Measurements from ENCODE around the gene OSER1.
"Not testable (repeated sequence)": the region's sequence is repeated elsewhere in the genome, so short reads cannot be mapped to it uniquely, and the experiment has no call there.

The OSER1 gene

DNA sequence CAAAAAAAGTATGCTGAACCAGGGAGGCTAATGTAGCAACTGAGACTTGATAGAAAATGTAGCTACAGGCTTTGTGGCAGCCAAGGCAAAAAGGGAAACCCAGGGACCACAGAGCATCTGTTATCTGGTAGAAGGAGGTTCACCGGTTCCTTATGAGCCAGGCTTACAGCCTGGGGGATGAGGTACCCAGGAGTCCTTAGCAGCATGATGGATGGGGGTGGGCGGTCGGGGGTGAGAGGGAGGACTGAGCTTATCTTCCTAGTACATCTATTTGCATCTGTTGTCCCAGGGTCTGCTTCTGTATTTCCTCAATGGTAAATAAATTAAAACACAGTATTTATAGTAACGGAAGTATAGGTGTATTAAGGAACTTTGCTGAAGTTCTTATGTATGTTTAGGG, 35.4 kb upstream of the OSER1 start:
- 40 to 94% methylated on average over 1 to 2 of the region's 4 CpGs for WGBS, 2 experiments (ENCODE audit: insufficient coverage in 2 of 2)
- Histone ChIP-seq H3K4me1 (ENCODE audit: control insufficient read depth, insufficient read depth, low read length, poor library complexity, severe bottlenecking) (peaks cover 3% of the 10 kb centered on the region), H3K36me3 (ENCODE audit: control insufficient read depth, insufficient read depth, low read length) (no peaks in the 10 kb centered on the region), H3K4me3 (ENCODE audit: extremely low read depth, insufficient read depth, low read length, poor library complexity, severe bottlenecking) (no peak overlapping the region), H3K27ac (ENCODE audit: low read depth, low read length, severe bottlenecking) (no peak overlapping the region), H3K9me3 (ENCODE audit: control insufficient read depth, low read length) (no peaks in the 10 kb centered on the region)

DNA sequence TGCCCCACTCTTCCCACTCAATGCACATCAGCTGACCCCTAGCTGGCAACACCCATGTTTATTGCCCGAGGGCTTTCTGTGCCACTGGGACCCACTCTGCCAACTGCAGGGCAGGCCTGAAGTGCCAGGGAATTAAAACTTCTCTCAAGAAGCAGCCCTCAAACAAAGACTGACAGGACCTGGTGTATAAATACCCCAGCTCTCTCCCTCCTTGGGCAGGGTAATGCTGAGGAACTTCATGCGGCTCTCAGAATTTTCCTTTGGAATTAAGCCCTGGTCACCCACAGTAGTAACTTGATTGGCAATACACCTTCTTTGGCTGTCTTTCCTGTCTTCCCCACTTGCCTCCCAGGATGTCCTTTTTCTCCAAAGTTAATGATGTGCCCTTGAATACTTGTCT, 31.2 kb upstream of the OSER1 start:
- Histone ChIP-seq H3K36me3 (ENCODE audit: control insufficient read depth, insufficient read depth, low read length) (no peaks in the 10 kb centered on the region), H3K9me3 (ENCODE audit: control insufficient read depth, low read length) (no peaks in the 10 kb centered on the region), H3K4me1 (ENCODE audit: control insufficient read depth, insufficient read depth, low read length, poor library complexity, severe bottlenecking) (no peaks in the 10 kb centered on the region), H3K4me3 (ENCODE audit: extremely low read depth, insufficient read depth, low read length, poor library complexity, severe bottlenecking) (no peak overlapping the region), H3K27ac (ENCODE audit: low read depth, low read length, severe bottlenecking) (no peak overlapping the region)
- 96 to 100% methylated on average over 2 of the region's 2 CpGs for WGBS, 2 experiments (ENCODE audit: insufficient coverage in 2 of 2)

DNA sequence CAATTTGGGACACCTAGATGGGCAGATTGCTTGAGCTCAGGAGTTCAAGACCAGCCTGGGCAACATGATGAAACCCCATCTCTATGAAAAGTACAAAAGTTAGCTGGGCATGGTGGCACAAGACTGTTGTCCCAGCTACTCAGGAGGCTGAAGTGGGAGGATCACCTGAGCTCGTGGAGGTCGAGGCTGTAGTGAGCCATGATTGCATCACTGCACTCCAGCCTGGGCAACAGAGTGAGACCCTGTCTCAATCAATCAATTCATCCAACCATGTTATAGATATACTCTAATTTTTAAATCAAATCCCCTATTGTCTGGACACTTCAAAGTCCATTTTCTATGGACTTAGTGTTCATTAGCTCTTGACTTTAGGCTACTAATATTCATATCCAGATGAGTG, 26.3 kb upstream of the OSER1 start:
- H3K4me1 ChIP-seq (ENCODE audit: control insufficient read depth, insufficient read depth, low read length, poor library complexity, severe bottlenecking); H3K4me3 ChIP-seq (ENCODE audit: extremely low read depth, insufficient read depth, low read length, poor library complexity, severe bottlenecking); H3K27ac ChIP-seq (ENCODE audit: low read depth, low read length, severe bottlenecking); H3K36me3 ChIP-seq (ENCODE audit: control insufficient read depth, insufficient read depth, low read length); H3K9me3 ChIP-seq (ENCODE audit: control insufficient read depth, low read length): not testable (repeated sequence)
- WGBS, 2 experiments (ENCODE audit: insufficient coverage in 2 of 2): 61 to 89% methylated on average over 2 of the region's 2 CpGs

DNA sequence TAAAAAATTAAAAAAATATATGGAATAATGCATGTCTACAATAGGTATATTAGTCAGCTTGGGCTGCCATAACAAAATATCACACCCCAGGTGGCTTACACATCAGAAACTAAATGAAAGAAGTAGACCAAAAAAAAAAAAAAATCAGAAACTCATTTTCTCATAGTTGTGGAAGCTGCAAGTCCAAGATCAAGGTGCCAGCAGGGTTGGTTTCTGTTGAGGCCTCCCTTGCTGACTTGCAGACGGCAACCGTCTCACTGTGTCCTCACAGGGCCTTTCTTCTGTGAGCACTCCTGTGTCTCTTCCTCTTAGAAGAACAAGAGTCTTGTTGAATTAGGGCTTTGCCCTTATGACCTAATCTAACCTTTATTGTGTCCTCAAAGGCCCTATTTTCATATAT, 25.1 kb upstream of the OSER1 start:
- H3K4me3 ChIP-seq (ENCODE audit: extremely low read depth, insufficient read depth, low read length, poor library complexity, severe bottlenecking): no peak overlapping the region
- H3K36me3 ChIP-seq (ENCODE audit: control insufficient read depth, insufficient read depth, low read length): no peaks in the 10 kb centered on the region
- H3K27ac ChIP-seq (ENCODE audit: low read depth, low read length, severe bottlenecking): no peak overlapping the region
- 100% methylated on average over 2 of the region's 2 CpGs for WGBS, 2 experiments (ENCODE audit: insufficient coverage in 2 of 2)
- H3K9me3 ChIP-seq (ENCODE audit: control insufficient read depth, low read length): no peaks in the 10 kb centered on the region
- H3K4me1 ChIP-seq (ENCODE audit: control insufficient read depth, insufficient read depth, low read length, poor library complexity, severe bottlenecking): peaks cover 3% of the 10 kb centered on the region

DNA sequence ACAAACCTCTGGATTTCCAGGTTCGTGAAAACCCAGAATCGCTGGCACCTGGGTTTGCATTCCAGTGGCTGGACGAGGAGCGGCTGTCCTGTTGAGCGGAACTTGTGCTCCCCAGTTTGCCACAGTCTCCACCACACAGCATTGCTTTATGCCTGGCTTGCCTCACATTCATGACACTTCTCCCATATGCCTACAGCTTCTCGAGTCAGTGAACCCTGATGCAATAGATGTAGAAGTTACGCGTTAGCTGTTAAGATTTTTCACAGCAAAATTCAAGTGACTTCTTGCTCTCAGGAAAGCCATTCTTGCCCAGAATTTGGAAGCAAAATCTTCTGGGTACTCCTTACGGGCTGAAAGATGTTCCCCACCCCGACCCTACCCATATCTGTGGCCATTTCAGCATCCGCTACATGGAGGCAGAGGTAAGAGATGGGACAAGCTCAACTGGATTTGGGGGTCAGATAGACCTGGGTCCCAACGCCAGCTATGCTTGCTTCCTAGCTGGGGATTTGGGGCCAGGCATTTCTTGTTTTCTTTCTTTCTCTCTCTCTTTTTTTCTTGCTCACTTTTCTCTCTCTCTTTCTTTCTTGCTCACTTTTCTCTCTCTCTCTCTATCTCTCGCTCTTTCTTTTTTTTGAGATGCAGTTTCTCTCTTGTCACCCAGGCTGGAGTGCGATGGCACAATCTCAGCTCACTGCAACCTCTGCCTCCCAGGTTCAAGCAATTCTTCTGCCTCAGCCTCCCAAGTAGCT, 24.2 kb upstream of the OSER1 start:
- H3K9me3 ChIP-seq (ENCODE audit: control insufficient read depth, low read length): no peaks in the 10 kb centered on the region
- WGBS, 2 experiments (ENCODE audit: insufficient coverage in 2 of 2): 92 to 93% methylated on average over 11 to 14 of the region's 14 CpGs
- H3K27ac ChIP-seq (ENCODE audit: low read depth, low read length, severe bottlenecking): peak overlapping the region; percentile 59

DNA sequence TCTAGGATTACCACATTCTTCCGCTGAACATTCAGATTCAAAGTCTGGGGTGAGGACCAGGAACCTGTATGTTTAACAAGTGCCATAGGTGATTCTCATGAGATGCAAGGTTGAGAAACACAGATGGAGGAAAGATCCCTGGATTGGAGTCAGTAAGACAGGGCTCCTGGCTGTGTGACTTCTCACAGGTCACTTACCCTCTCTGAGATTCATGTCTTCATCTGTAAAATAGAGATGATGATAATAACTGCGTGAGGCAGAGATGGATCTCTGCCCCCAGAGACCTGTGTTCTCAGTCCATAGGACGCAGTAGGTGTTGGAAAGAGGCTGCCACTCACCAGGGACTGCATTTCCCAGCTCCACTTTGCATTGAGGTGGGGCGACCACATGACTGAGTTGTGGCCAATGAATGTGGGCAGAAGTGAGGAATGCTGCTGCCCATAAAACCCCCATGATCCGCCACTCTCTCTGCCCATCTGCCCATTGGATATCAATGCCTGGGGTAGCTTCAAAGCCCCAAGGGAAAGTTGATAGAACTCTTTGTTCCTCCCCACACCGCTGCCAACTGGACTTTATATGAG, 23.0 kb upstream of the OSER1 start:
- H3K36me3 ChIP-seq (ENCODE audit: control insufficient read depth, insufficient read depth, low read length): no peaks in the 10 kb centered on the region
- H3K4me3 ChIP-seq (ENCODE audit: extremely low read depth, insufficient read depth, low read length, poor library complexity, severe bottlenecking): no peak overlapping the region
- no peaks in the 10 kb centered on the region for H3K9me3 ChIP-seq (ENCODE audit: control insufficient read depth, low read length)
- H3K27ac ChIP-seq (ENCODE audit: low read depth, low read length, severe bottlenecking): no peak overlapping the region
- 86 to 94% methylated on average over 3 of the region's 6 CpGs for WGBS, 2 experiments (ENCODE audit: insufficient coverage in 2 of 2)
- H3K4me1 ChIP-seq (ENCODE audit: control insufficient read depth, insufficient read depth, low read length, poor library complexity, severe bottlenecking): peaks cover 3% of the 10 kb centered on the region

More for the DNA sequence above, 24.2 kb upstream of the OSER1 start:
- Histone ChIP-seq H3K36me3 (ENCODE audit: control insufficient read depth, insufficient read depth, low read length) (no peaks in the 10 kb centered on the region), H3K4me3 (ENCODE audit: extremely low read depth, insufficient read depth, low read length, poor library complexity, severe bottlenecking) (no peak overlapping the region), H3K4me1 (ENCODE audit: control insufficient read depth, insufficient read depth, low read length, poor library complexity, severe bottlenecking) (peaks cover 3% of the 10 kb centered on the region)

DNA sequence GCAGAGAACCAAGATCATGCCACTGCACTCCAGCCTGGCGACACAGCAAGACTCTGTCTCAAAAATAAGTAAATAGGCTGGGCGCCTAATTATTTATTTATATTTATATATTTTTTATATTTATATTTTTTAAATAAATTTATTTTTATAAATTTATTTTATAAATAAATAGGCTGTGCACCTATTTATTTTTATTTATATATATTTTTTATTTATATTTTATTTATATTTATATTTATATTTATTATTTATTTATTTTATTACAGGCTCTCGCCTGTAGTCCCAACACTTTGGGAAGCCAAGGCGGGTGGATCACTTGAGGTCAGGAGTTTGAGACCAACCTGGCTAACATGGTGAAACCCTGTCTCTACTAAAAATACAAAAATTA, 21.9 kb upstream of the OSER1 start:
- not testable (repeated sequence) for H3K4me1 ChIP-seq (ENCODE audit: control insufficient read depth, insufficient read depth, low read length, poor library complexity, severe bottlenecking); H3K36me3 ChIP-seq (ENCODE audit: control insufficient read depth, insufficient read depth, low read length); H3K27ac ChIP-seq (ENCODE audit: low read depth, low read length, severe bottlenecking); H3K4me3 ChIP-seq (ENCODE audit: extremely low read depth, insufficient read depth, low read length, poor library complexity, severe bottlenecking); H3K9me3 ChIP-seq (ENCODE audit: control insufficient read depth, low read length)
- 100% methylated on average over 2 of the region's 4 CpGs; no CpG with 5 or more reads in 1 of the 2 experiments for WGBS, 2 experiments (ENCODE audit: insufficient coverage in 2 of 2)

DNA sequence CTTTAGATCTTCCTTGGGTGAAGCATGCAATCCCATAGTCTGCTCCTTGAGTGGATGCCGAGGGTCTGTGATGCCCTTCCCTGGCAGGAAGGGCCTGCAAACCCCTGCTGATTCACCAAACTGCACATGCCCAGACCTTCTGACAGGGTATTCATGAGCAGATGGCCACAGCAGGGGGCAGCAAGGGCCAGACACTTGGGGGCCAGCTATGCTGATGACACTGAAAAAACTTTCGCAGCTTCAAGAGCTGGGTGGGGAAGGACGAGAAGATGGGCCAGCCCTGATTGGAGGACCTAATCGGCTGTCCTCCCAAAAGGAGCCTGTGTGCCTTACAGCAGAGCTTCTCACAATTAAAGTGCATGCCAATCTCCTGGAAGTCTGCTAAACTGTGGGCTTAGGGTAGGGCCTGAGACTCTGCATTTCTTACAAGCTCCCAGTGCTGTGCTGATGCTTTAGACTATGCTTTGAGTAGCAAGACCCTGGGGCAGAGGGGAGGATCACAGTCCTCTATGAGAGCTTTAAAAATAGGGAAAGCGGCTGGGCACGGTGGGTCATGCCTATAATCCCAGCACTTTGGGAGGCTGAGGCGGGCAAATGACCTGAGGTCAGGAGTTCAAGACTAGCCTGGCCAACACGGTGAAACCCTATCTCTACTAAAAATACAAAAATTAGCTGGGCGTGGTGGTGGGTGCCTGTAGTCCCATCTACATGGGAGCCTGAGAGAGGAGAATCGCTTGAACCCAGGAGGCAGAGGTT, 21.3 kb upstream of the OSER1 start:
- Histone ChIP-seq H3K4me1 (ENCODE audit: control insufficient read depth, insufficient read depth, low read length, poor library complexity, severe bottlenecking) (peaks cover 3% of the 10 kb centered on the region), H3K27ac (ENCODE audit: low read depth, low read length, severe bottlenecking) (no peak overlapping the region), H3K9me3 (ENCODE audit: control insufficient read depth, low read length) (no peaks in the 10 kb centered on the region), H3K36me3 (ENCODE audit: control insufficient read depth, insufficient read depth, low read length) (no peaks in the 10 kb centered on the region), H3K4me3 (ENCODE audit: extremely low read depth, insufficient read depth, low read length, poor library complexity, severe bottlenecking) (no peak overlapping the region)
- 33 to 54% methylated on average over 5 to 7 of the region's 10 CpGs for WGBS, 2 experiments (ENCODE audit: insufficient coverage in 2 of 2)

DNA sequence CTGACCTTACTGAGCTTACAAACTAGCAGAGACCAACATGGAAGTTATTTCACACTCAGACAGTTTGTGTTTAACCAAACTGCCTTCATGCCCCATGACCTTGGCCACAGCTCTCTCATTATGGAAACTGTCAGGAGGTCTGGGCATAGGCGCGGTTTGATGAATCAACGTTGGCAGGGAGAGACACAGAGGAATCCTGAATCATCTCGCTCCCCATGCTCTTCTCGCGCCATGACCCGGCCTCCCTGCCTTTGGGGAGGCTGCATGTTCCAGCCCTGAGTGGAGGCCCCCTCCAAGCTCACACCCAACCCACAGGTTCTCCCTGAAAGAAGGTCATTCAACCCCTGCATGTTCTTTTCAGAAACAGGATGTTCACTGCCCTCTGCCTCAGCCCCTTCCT, 20.6 kb upstream of the OSER1 start:
- WGBS, 2 experiments (ENCODE audit: insufficient coverage in 2 of 2): 81 to 85% methylated on average over 7 of the region's 7 CpGs
- Histone ChIP-seq H3K4me3 (ENCODE audit: extremely low read depth, insufficient read depth, low read length, poor library complexity, severe bottlenecking) (no peak overlapping the region), H3K27ac (ENCODE audit: low read depth, low read length, severe bottlenecking) (no peak overlapping the region)

DNA sequence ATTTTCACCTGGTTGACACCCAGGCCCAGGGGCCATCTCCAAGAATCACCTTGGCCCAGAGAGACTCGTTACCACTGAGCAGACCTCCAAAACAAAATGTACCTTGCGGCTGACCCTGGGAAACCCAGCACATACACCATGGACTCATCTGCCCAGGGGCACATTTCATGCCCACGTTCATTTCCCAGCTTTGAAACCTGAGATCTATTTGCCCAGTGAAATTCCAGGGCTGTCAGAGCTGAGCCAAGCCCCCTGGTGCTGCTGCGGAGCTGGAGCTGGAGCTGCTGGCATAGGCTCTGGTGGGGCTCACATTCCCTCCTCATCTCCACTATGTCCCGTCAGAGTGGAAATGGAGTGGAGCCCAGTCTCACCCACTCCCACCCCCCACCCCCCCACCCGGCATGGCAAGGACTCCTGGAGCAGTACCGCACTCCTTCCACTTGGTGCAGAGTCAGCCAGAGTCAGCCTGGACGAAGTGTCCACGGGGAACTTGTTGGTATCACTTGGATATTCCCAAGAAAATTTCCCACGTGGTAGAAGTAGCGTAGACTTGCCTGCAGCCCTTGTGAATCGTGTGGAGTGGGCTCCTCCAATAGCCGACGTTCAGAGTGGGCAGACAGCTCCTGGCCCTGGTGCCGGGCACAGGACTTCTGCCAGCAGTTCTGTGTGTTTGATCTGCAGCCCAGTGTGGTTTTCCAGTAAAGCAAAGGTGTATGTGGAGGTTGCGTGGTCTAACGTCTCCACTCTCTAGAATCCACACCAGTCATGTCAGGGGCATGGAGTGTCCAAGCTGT, 18.1 kb upstream of the OSER1 start:
- H3K4me1 ChIP-seq (ENCODE audit: control insufficient read depth, insufficient read depth, low read length, poor library complexity, severe bottlenecking): peaks cover 3% of the 10 kb centered on the region
- no peaks in the 10 kb centered on the region for H3K36me3 ChIP-seq (ENCODE audit: control insufficient read depth, insufficient read depth, low read length)
- WGBS, 2 experiments (ENCODE audit: insufficient coverage in 2 of 2): 77 to 78% methylated on average over 13 to 14 of the region's 17 CpGs
- H3K27ac ChIP-seq (ENCODE audit: low read depth, low read length, severe bottlenecking): no peak overlapping the region
- no peaks in the 10 kb centered on the region for H3K9me3 ChIP-seq (ENCODE audit: control insufficient read depth, low read length)
- no peak overlapping the region for H3K4me3 ChIP-seq (ENCODE audit: extremely low read depth, insufficient read depth, low read length, poor library complexity, severe bottlenecking)

More for the DNA sequence above, 20.6 kb upstream of the OSER1 start:
- peaks cover 3% of the 10 kb centered on the region for H3K4me1 ChIP-seq (ENCODE audit: control insufficient read depth, insufficient read depth, low read length, poor library complexity, severe bottlenecking)
- H3K36me3 ChIP-seq (ENCODE audit: control insufficient read depth, insufficient read depth, low read length): no peaks in the 10 kb centered on the region
- no peaks in the 10 kb centered on the region for H3K9me3 ChIP-seq (ENCODE audit: control insufficient read depth, low read length)

All from mesodermal cell (in vitro differentiated cells).